HG03571 (cell line): ENCODE data around the gene TRPM5.

Experiments used
- ATAC-seq: cut with Tn5 transposase; IDR thresholded peaks from one replicate; pipeline ENCODE4 v1.9.1; 2021; ENCODE audit not compliant: unreplicated experiment

TRPM5 gene

DNA sequence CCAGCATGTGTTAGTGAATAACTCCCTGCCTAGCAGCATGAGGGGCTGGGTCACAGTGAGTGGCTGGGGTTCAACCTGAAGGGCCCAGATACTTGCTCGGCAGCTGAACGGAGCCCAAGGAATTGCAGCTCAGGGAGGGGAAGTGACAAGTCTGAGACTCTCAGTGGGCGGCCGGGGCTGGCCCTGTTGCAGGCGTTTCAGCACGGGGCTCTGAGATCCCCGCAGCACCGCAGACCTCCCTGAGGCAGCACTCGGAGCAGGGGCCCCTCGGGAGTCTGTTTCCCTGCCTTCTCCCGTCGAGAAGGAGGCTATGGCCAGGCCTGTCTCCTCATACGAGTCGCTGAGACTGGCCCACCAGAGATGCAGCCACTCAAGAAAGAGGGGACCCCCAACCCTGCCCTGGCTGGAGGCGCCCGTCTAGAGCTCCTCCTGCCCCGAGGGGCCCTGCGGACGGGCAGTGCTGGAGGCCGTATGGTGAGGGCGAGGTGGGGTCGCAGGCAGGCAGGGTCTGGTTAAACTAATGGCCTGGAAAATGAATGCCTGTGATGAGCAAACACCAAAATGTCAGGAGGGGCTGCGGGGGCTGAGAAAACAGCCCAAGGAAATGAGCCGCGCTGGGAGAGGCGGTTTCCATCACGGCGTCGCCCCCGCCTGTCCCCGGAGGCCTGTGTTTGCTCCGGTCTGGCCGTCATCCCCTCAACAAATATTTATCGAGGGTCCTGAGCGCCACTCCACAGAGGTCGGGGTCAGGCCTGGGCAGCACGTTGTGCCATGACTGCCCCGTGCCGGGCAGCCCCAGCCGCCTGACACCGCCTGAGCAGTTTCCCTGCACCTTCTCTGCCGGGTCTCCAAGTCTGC is 34.5 kb downstream of the TRPM5 start:
- no peak for ATAC-seq

- no peak for ATAC-seq
These were observed 35.2 kb downstream of the TRPM5 start for GRCh38 chr11:2409126-2409525.

- ATAC-seq: no peak
These were observed 35.6 kb downstream of the TRPM5 start for GRCh38 chr11:2408671-2409070.

DNA sequence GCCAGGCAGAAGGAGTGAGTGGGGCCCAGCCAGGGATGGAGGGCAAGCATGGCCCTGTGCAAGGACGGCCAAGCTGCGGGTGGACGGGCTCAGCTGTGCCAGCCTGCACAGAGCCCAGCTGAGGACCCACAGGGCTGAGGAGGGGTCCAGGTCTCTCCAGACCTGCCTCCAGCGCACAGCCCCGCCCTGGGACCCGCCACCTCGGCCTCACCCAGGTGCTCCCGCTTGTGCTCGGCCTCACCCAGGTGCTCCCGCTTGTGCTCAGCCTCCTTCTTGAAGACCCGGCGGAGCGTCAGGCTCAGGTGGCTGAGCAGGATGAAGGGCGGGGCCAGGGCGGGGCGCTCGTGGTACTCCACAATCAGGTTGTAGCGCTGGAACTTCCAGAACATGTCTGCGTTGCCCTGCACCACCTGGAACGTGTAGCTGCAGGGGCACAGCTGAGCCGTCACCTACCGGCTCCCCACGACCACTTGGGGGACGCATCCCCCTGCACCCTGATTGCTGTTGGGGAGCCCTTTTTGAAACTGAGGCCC is 37.4 kb downstream of the TRPM5 start:
- ATAC-seq: no peak

DNA sequence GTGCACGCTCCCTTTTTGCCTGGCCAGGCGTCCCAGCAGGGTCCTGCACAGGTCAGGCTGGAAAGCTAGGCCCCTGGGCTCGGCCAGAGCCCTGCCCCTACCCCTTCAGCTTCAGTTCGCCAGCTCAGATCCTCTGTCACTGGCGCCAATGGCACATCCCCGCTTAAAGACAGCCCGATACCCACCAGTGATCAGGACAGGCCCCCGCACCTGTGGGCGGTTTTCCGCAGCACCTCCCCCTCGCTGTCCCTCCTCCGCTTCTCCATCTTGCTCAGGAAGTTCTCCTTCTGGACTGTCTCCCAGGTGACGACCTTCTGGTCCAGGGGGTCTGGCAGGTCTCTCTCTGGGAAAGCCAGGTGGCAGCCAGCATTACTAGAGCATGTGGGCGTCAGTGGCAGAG is 37.9 kb downstream of the TRPM5 start:
- no peak for ATAC-seq

GRCh38 chr11:2404735-2405196 is 39.5 kb downstream of the TRPM5 start:
- ATAC-seq: no peak

- ATAC-seq: no peak
These were observed 41.2 kb downstream of the TRPM5 start for GRCh38 chr11:2402890-2403645.

GRCh38 chr11:2402106-2402505 is 42.2 kb downstream of the TRPM5 start:
- ATAC-seq: no peak

DNA sequence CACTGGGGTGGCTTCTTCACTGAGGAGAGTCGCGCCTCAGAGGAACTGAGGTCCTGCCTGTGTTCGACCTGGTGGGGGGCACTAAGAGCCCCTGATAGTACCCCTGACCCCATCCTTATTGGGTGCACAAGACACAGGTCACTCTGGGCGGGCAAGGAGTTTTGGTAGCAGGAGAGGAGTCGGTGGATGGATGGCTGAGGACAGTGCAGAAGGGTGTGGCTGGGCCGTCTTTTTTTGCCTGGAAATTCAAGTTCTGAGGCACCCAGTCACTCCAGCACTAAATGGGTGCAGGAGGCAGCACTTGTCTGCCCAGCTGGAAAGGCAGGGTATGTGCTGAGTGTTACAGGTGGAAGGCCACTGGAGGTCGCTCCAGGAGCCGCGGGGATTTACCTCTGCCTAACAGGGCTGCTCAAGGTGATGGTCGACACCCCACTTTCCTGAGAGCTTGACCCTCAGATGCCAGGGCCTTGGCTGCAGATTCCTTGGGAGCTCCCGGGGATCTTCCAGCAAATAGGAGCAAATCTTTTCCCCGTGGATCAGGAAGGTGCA is 42.8 kb downstream of the TRPM5 start:
- ATAC-seq: no peak

GRCh38 chr11:2400762-2401435 is 43.4 kb downstream of the TRPM5 start:
- ATAC-seq: no peak

DNA sequence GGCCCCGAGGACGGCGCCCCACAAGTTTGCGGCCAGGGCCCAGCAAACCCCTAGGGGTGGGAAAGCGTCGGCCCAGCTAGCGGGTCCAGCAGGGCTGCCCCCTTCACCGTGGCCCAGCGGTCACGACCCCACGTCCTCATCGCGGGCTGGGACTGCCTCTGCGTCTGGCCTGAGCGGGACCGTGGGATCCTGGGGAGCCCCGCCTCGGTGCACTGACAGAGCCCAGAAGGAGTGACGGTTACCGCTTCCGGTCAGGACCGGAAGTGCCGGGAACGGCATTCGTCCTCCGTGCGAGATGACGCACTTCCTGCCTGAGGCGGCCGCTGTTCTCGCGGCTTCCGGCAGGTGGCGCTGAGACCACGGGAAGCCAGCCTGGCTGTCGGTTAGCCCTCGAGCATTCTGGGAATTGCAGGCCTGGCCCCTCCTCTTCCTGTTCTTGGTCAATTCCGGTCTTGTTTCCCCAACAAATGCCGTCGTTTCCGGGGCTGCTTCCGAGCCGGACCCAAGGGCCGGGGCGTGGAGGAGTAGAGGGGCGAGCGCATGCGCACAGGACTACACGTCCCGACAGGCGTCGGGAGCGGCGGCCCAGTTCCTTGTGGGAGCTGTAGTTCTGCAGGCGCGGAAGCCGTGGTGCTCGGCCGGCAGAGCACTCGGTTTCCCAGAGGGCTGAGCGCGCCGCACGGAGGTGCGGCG is 44.1 kb downstream of the TRPM5 start, which contains the start of gene TSSC4:
Gene TSSC4, plus strand, starts transcription at position 682 of the 693 bp plus-strand sequence. CDS start 1,884 bp downstream, outside the sequence.
- ATAC-seq: peak; percentile 74

GRCh38 chr11:2399488-2400068 is 44.7 kb downstream of the TRPM5 start:
- peak; percentile 4 for ATAC-seq

DNA sequence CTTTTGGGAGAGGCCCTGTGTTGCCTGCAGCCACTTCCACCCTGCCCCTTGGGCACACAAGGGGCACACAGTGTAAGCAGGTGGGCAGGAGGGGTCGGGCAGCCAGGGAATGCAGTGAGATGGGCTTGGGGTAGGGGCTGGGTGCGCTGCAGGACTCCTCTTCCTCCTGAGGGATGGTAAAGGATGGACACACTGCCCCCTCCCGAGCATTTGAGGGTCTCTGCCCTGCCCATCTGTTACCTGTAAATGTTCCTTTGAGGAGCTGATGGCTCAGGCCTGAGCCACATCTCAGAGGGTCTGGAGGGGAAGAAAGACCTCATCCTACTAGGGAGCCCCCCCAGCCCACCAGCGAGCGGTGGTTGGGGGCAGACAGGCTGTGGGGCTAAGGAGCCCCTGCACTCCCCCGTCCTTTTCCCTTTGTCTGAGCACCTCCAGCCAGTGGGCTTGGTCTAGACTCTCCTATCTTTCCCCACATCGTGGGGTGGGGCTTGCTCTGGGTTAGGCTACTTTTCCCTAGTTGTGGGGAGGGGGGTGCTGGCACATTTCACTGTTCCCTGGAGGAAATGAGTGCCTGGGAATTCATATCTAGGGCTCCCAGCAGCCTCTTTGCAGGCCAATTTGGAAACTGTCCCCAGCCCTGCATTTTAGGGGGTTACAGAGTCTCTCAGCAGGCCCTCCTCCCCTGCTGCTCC is 45.5 kb downstream of the TRPM5 start:
- no peak for ATAC-seq

GRCh38 chr11:2397005-2397404 is 47.3 kb downstream of the TRPM5 start:
- no peak for ATAC-seq

- no peak for ATAC-seq
These were observed 47.8 kb downstream of the TRPM5 start for GRCh38 chr11:2396471-2396870.

DNA sequence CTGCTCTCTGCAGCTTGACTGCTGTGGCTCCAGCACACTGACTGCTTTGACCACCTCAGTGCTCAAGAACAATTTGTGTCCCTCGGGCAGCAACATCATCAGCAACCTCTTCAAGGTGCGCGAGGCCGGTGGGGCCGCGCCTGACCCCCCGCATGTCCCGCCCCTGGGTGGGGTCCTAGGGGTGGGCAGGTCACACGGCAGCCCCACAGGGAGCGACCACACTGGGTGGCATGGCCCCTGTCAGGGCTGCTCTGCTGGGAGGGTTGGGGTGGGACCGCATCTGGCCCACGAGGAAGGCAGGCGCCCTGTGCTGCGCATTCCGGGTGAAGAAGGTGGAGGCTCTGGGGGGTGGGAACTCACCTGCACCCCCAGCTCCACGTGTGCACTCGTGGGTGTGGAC is 48.5 kb downstream of the TRPM5 start:
- ATAC-seq: no peak

DNA sequence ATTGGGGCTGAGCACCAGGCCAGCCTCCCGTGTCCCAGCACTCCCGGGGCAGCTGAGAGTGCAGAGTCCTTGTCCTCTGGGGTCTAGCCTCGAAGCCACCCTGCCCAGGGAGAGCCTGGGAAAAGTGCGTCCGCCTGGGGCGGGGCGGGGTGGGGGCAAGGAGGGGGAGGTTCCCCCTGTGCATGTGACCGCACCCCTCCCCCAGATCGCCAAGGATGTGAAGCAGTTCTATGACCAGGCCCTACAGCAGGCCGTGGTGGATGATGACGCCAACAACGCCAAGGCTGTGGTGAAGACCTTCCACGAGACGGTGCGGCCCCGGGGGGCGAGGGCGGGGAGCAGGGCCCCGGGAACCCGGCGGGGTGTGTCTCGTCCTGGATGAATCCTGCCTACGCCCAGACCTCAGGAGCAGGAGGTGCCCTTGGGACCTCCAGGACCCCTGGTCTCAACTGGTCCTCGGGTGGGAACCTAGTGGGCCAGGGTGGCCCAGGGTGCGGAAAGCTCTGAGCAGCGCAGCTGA is 49.0 kb downstream of the TRPM5 start:
- ATAC-seq: no peak

- no peak for ATAC-seq
These were observed 49.6 kb downstream of the TRPM5 start for GRCh38 chr11:2394818-2395105.
